ENCODE measurements around the gene CD1D.

CD1D gene

DNA sequence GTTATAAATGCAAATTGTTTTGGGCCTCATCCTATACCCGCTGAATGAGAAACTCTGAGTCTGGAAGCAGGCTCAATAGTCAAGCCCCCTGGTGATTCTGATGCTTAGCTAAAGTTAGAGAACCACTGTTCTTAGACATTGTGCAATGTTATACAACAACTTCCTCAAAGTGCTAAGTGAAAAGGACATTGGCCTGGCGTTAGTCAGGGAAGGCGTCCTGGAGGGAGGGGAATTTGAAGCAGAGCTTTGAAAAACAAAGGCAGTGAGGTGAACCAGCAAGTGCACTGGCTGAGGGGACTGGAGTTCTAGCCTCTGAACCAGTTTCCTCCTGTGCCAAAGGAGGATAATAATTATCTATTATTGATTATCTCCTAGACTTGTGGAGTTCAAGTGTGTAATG, 5.1 kb downstream of the CD1D start:
- no peak for DNase-seq (ENCODE audit: low read depth)
- no peak for TF ChIP-seq CTCF (IDR thresholded peaks at IDR 0.05; ENCODE audit: low read depth, low read length, missing control alignments)
- H3K4me3 ChIP-seq (ENCODE audit: low read depth, low read length) = no peak overlapping the region

- no peak overlapping the region for H3K4me3 ChIP-seq (ENCODE audit: low read depth, low read length)
- DNase-seq (ENCODE audit: low read depth) = no peak
- TF ChIP-seq CTCF (IDR thresholded peaks at IDR 0.05; ENCODE audit: low read depth, low read length, missing control alignments) = no peak
Observed at GRCh38 chr1:158186180-158186579, 5.5 kb downstream of the CD1D start.

- no peak for TF ChIP-seq CTCF (IDR thresholded peaks at IDR 0.05; ENCODE audit: low read depth, low read length, missing control alignments)
- H3K4me3 ChIP-seq (ENCODE audit: low read depth, low read length) = no peak overlapping the region
- no peak for DNase-seq (ENCODE audit: low read depth)
Observed at GRCh38 chr1:158188611-158189010, 7.9 kb downstream of the CD1D start.

DNA sequence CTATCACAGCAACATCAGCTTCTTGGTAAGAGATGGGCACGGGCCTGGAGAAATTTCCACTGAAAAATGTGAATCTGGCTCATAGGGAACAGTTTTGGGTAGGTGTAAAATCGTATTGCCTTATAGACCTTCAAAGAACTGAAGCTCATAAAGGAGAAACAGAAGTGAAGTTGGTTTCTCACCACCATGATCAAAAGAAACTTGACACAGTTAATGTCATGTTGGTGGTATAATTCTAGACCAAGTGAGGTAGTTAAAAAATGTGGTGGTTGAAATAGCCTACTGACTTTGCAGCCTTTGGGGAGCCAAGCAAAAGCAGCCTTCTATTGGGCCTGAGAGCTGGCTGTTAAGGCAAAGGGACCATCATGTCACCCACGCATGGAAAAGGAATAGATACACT, 8.9 kb downstream of the CD1D start:
- no peak for TF ChIP-seq CTCF (IDR thresholded peaks at IDR 0.05; ENCODE audit: low read depth, low read length, missing control alignments)
- DNase-seq (ENCODE audit: low read depth) = no peak
- H3K4me3 ChIP-seq (ENCODE audit: low read depth, low read length) = no peak overlapping the region

- no peak for DNase-seq (ENCODE audit: low read depth)
- TF ChIP-seq CTCF (IDR thresholded peaks at IDR 0.05; ENCODE audit: low read depth, low read length, missing control alignments) = no peak
- H3K4me3 ChIP-seq (ENCODE audit: low read depth, low read length) = no peak overlapping the region
Observed at GRCh38 chr1:158191299-158191698, 10.6 kb downstream of the CD1D start.

DNA sequence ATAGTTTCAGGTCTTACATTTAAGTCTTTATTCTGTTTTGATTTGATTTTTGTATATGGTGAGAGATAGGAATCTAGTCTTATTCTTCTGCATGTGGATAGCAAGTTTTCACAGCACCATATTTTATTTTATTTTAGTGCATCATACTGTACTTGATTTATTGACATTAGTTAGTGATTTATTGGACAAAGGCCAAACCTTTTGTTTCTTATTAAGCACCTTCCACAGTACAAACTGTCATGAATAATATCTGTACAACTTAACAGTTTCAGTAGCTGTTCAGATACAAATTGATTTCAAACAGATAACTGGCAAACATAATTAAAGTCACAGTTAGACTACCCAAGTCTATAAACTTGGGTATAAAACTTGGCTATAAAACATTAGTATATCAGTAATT, 15.8 kb downstream of the CD1D start:
- H3K4me3 ChIP-seq (ENCODE audit: low read depth, low read length) = no peak overlapping the region
- TF ChIP-seq CTCF (IDR thresholded peaks at IDR 0.05; ENCODE audit: low read depth, low read length, missing control alignments) = no peak
- no peak for DNase-seq (ENCODE audit: low read depth)

GRCh38 chr1:158199849-158200248, 19.2 kb downstream of the CD1D start:
- DNase-seq (ENCODE audit: low read depth) = no peak

More at GRCh38 chr1:158199849-158200248, 19.2 kb downstream of the CD1D start:
- H3K4me3 ChIP-seq (ENCODE audit: low read depth, low read length) = no peak overlapping the region
- TF ChIP-seq CTCF (IDR thresholded peaks at IDR 0.05; ENCODE audit: low read depth, low read length, missing control alignments) = no peak
